AG10803 (cell line): ENCODE measurements around the gene ISCA2.
A peak's percentile ranks its signal among the peaks of the same experiment; 100 is the strongest.
"Not testable (repeated sequence)": the region's sequence is repeated elsewhere in the genome, so short reads cannot be mapped to it uniquely, and the experiment has no call there.

ENCODE experiments used
- DNase-seq: peaks from one replicate; pipeline ENCODE4 v3.0.0; 2010; ENCODE audit warnings: low read depth
- H3K4me3 ChIP-seq: 2 replicates; pipeline ENCODE4 v1.5.1; 2011; ENCODE audit warnings: mild to moderate bottlenecking, low read length, control low read depth
- CTCF ChIP-seq: conservative IDR thresholded peaks from 2 replicates; pipeline ENCODE4 v1.5.1; 2011; ENCODE audit warnings: mild to moderate bottlenecking, low read length, control low read depth, inconsistent platforms

ISCA2 gene

GRCh38 chr14:74493343-74494261, at the start of gene ISCA2:
Gene ISCA2, plus strand, starts transcription at chr14:74493765. Its CDS starts 10 bp downstream, at chr14:74493775.
- H3K4me3 ChIP-seq: peak within 1 kb of the TSS; percentile 99
- DNase-seq: peak; percentile 99
- TF ChIP-seq CTCF: 0 out of 2 replicates have a peak, but pooled peaks have one; percentile 4

- TF ChIP-seq CTCF: no peak
- no peak for DNase-seq
- H3K4me3 ChIP-seq: no peak overlapping the region
These were observed 48.7 kb upstream of the ISCA2 start for GRCh38 chr14:74444866-74445265.

GRCh38 chr14:74454397-74454796, 39.2 kb upstream of the ISCA2 start:
- not testable (repeated sequence) for DNase-seq, H3K4me3 ChIP-seq

- TF ChIP-seq CTCF: no peak
- DNase-seq: no peak
- no peak overlapping the region for H3K4me3 ChIP-seq
These were observed 36.6 kb upstream of the ISCA2 start for GRCh38 chr14:74456684-74457564.

GRCh38 chr14:74457565-74457895, 36.0 kb upstream of the ISCA2 start:
- no peak for TF ChIP-seq CTCF
- H3K4me3 ChIP-seq: no peak overlapping the region
- no peak for DNase-seq

GRCh38 chr14:74459289-74459946, 34.1 kb upstream of the ISCA2 start:
- DNase-seq: peak; percentile 69
- peak; percentile 76 for TF ChIP-seq CTCF

GRCh38 chr14:74459976-74460375, 33.6 kb upstream of the ISCA2 start:
- no peak for DNase-seq
- no peak for TF ChIP-seq CTCF
- no peak overlapping the region for H3K4me3 ChIP-seq

More at GRCh38 chr14:74459289-74459946, 34.1 kb upstream of the ISCA2 start:
- no peak overlapping the region for H3K4me3 ChIP-seq
